Measurements from ENCODE around the gene ALDH3A2.

The ALDH3A2 gene

DNA sequence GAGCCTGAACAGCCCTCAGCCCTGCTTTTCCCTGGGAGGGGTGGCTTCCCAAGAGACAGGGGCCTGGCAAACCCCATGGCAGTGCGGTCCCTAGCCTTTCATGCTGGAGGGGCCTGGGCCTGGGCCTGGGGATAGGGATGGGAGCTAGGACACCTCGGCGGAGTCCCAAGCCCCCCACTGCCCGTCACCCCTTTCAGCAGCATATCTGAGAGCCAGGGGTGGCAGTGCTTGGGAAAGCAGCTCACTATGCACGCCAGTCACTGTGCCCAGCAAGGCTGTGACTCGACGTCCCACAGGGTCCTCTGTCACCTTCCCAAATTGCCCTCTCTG is 68.4 kb downstream of the ALDH3A2 start:
- DNase-seq: no peak

GRCh38 chr17:19717411-19717908 is 68.9 kb downstream of the ALDH3A2 start:
- DNase-seq: no peak

- no peak for DNase-seq
Observed at GRCh38 chr17:19718041-19718612, 69.6 kb downstream of the ALDH3A2 start.

DNA sequence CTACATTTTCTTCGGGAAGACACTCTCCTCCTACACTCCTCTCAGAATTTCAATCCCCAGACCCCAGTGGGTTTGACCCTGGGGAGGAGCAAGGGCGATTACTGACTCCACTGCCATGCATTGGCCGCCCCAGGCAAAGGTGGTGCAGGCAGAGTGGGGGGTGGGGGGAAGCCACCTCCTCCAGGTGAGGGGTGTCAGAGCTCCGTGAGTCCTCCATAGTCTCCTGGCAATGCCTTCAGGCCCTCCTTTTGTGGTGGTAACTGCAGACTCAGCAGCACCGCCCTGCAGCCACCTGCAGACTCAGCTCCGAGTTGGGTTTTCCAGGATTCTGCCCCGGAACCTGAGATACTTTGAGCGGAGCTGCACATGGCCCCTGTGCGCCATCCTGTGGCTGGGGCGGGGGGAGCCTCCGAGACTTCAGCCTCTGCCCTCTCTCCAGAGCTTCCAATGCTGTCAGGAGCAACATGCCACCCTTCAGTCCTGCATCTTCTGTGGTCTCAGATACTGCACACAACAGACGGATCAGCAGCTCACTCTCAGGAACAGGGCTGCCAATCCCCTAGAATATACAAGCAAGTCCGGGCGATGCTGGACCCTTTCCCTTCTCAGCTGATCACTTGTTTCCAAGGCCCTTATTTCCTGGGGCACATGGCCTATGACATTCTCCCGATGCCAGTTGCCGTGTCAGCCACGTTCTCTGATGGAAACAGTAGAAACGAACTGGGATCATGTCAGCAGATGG is 70.2 kb downstream of the ALDH3A2 start:
- DNase-seq: no peak

DNA sequence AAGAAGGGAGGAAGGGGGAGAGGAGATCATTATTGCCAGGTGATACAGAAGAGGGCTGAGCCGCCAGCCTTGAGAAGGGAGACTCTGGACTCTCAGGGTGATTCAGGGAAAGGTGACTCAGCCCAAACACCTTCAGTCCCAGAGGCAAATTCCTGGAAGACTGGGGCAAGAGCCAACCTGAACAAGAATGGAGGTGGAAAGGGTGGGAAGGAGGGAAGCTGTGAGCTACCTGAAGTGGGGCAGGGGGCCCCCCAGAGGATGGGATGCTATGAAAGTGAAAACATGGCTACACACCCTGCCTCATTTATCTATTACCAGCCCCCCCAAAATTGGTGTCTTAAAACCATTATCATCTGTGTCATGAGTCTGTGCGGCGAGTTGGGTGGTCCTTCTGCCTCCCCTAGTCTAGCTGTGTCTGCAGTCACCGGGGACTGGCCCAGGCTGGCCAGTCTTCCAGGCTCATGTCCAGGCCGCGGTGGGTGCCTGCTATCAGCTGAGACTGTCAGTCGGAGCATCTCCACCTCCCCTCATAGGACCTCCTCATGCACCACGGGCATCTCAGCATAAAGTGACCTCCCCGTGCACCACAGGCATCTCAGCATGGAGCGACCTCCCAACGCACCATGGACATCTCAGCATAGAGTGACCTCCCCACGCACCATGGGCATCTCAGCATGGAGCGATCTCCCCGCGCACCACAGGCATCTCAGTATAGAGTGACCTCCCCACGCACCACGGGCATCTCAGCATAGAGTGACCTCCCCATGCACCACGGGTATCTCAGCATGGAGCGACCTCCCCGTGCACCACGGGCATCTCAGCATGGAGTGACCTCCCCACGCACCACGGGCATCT is 71.0 kb downstream of the ALDH3A2 start:
- DNase-seq: no peak

GRCh38 chr17:19720210-19720475 is 71.6 kb downstream of the ALDH3A2 start:
- DNase-seq: no peak

GRCh38 chr17:19720631-19721426 is 72.3 kb downstream of the ALDH3A2 start:
- peak; percentile 13 for DNase-seq

- DNase-seq: peak; percentile 21
Observed at GRCh38 chr17:19723964-19724363, 75.4 kb downstream of the ALDH3A2 start.

GRCh38 chr17:19724501-19725420 is 76.2 kb downstream of the ALDH3A2 start:
- DNase-seq: no peak

GRCh38 chr17:19725486-19725885 is 76.9 kb downstream of the ALDH3A2 start:
- no peak for DNase-seq

DNA sequence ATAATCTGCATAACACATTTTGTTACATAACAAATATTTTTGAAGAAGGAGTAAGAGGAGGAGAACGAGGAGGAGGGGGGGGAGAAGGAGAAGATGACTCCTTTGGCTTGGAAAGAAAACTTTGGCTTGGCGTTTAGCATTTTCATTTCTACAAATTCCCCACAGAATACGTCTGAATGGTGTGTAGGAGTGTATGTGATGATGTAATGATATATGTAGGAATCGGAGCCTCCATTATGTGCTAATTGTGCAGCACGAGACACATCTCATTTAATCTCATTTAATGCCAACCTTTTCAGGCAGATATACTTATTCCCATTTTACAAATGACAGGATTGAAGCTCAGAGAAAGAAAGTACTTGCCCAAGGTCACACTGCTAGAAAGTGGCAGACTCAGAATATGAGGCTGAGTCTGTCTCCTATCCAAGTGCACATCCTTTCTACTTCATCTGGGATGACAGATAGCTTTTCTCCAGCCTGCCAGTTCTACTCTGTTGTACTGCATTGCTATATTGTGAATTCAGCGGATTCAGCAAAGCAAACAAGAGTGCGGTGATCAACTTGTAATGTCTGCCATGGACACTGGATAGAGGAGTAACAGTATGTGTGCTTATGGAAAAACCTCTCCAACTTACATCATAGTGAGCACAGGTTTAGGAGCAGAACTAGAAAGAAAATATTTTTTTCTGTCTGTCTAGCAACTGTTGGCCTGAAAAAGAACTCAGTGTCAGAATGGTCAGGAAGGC is 78.3 kb downstream of the ALDH3A2 start:
- no peak for DNase-seq
